Hypothalamus (tissue), 51 donors: Measurements from ENCODE around the gene CD109.
A peak's percentile ranks its signal among the peaks of the same experiment; 100 is the strongest.
"Not testable (repeated sequence)": the region's sequence is repeated elsewhere in the genome, so short reads cannot be mapped to it uniquely, and the experiment has no call there.

ENCODE experiments used
- DNase-seq, 51 donors: peaks; one replicate each; lab custom pipeline; 2025; lab: John Stamatoyannopoulos, UW

Gene CD109

GRCh38 chr6:73722318-73723060 lies 26.5 kb downstream of the CD109 start:
- DNase-seq: no peak

GRCh38 chr6:73723480-73723879 lies 27.5 kb downstream of the CD109 start:
- DNase-seq: not testable (repeated sequence)

- no peak for DNase-seq
Measured at GRCh38 chr6:73724389-73724788, 28.4 kb downstream of the CD109 start.

DNA sequence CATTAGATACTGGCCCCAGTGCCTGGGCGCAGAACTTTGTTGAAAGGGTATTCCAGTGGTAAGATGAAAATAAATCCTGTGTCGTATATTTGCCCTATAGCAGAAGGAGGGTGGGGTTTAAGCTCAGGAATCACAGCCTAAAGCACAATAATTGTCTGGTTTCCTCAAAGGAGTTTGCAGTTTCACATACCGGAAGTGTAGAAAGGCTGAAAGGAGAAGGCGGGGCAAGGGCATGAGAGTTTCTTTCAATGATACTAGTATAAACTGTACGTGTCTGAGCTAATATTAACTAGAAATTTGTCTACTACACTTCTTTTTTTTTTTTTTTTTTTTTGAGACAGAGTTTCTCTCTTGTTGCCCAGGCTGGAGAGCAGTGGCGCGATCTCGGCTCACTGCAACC lies 29.2 kb downstream of the CD109 start:
- not testable (repeated sequence) for DNase-seq

GRCh38 chr6:73727114-73727513 lies 31.1 kb downstream of the CD109 start:
- DNase-seq: no peak

DNA sequence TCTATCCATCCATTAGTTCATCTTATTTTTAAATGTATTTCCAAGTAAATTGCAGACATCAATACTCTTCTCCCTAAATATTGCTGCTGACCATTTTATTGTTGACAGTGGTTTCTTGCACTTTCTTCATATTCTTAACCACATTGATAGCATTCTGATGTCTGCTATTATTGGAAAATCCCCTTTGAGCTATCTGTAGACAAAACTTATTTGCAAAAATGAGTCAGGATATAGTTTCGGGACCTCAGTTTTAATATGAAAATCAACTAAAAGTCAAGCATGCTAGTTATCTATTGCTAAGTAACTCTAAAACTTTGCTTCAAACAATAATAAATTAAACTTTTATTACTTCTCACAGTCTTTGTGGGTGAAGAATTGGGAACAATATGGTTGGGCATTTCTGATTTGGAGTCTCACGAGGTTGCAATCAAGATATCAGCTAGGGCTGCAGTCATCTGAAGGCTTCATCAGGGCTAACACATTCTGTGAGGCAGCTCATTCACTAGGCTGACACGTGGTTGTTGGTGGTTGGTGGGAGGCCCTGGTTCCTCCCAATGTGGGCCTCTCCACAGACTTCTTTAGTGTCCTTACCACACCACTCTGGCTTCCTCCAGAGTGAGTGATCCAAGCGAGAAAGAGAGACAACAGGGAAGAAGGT lies 32.7 kb downstream of the CD109 start:
- no peak for DNase-seq

- no peak for DNase-seq
Measured at GRCh38 chr6:73731285-73731684, 35.3 kb downstream of the CD109 start.

- DNase-seq: peak in 38 of 51 donors; percentile 3 to 67 (median 28)
Measured at GRCh38 chr6:73732845-73733675, 37.1 kb downstream of the CD109 start.

DNA sequence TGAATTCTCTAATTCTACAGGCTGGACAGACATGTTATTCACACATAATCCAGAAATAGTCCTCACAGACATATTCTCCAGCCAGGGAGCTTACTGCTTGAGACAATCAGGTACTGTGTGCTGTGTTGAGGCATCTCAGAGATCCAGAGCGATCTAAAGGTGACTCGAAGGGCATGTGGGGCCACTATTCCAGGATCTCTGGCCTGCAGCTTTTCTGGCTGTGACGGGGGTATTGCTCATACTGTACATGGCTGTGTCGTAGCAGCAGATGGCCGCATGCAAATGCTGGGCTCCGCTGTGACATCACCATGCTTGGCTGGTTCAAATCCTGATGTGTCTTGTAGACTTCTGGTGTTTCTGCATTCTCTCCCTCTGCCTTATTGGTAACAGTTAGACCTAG lies 37.8 kb downstream of the CD109 start:
- DNase-seq: no peak

- DNase-seq: no peak
Measured at GRCh38 chr6:73734832-73735453, 38.9 kb downstream of the CD109 start.

- no peak for DNase-seq
Measured at GRCh38 chr6:73738367-73739028, 42.5 kb downstream of the CD109 start.

DNA sequence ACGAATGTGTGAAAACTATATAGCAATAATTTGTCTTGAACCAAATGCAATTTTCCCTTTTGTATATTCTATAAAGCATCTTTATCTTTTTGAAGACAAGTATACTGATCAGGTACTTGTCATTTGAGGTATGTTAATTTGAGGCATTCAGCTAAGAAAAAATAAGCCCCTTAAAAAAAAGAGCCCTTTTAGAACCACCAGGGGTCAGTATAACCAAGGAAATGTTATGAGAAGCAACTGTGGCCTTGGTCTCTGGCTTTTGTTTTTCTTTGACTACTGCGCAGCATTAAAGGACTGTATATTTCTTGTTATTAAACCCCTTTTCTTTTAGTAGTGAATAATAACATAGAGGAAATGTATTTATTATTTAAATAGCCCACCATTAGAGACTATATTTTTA lies 43.1 kb downstream of the CD109 start:
- DNase-seq: peak in 3 of 51 donors; percentile 1 to 65 (median 15)

DNA sequence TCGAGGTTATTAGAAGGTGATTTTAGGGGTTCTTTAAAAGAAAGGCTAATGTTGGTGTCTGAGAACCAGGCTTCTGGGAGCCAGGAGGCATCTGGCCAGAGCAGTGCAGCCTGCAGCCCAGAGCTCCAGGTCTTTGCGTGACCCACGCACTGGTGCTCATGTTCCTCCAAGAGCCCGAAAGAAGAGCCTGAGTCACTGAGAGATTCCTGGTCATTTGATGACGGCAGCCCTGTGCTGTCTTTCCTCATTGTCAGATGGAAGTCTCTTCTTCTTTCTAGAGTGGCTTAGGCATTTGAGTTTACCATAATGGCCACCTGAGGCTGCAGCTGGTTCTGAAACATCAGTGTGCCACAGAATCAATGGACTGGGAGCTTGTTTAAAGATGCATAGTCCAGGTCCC lies 46.4 kb downstream of the CD109 start:
- no peak for DNase-seq

DNA sequence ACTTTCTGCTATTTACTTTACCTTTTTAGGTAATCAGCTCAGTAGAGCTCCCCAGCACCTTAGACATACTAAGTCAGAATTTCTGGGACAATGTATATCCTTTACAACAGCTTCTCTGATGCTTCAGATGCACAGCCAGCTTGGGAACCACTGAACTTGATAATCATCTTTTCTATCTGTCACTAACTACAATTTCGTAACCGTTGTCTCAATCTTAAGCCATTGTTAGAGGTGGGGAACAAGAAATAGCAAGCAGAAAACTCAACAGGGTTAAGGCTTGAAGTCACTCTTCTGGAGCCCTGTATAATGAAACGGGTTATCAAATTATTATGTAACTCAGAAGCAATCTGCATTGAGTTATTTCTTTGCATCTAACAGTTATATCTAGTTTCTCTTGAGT lies 47.1 kb downstream of the CD109 start:
- no peak for DNase-seq

- no peak for DNase-seq
Measured at GRCh38 chr6:73743556-73743955, 47.6 kb downstream of the CD109 start.

DNA sequence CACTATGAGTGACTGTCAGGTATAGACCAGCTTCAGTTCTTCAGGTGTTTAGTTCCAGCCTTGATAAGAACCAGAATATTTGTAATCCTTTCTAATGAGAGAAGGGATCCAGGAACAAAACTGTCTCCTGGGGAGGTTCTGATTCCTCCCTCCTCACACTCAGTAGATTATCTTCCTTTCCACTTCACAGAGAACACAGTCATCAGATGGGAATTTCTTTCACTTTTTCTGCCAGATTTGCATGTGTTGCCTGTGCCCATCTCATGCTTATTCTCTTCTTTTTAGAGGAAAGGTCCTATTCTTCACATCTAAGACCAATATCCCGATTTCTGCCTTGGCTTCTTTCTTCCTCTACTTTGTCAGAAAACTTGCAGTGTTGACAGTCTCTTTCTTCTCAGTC lies 50.8 kb downstream of the CD109 start:
- DNase-seq: no peak

DNA sequence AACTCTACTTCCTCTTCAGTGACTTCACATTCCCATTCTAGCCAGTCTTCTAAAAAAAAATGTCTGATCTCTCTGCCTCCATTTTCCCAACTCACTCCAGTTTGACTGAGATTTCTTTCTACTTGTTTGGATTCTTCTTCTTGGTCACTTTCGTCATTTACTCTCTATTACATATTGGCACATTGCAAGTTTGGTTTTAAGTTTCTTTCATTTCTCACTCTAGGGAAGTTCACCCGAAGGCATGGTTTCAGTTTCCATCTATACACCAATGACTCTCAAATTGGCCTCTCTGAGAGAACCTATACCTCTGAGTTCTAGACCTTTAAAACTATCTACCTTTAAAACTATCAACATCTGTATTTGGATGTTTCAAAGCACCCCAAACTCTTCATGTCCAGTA lies 51.3 kb downstream of the CD109 start:
- DNase-seq: no peak

DNA sequence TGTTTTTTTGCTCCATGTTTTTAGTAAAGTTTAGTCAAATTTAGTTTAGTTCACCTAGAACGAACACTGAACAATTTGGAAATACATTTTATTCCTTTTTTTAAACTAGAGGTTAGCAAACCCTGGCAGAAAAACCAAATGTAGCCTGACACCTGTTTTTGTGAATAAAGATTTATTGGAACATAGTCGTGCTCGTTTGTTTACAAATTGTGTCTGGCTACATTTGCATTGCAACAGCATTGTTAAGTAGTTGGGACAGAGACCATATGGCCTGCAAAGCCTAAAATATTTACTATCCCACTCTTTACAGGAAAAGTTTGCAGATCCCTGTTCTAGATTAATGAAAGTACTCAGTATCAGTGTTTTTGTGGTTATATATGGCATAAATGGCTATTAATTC lies 56.9 kb downstream of the CD109 start:
- no peak for DNase-seq

- DNase-seq: no peak
Measured at GRCh38 chr6:73766040-73766439, 70.0 kb downstream of the CD109 start.

- DNase-seq: no peak
Measured at GRCh38 chr6:73768558-73768957, 72.6 kb downstream of the CD109 start.

DNA sequence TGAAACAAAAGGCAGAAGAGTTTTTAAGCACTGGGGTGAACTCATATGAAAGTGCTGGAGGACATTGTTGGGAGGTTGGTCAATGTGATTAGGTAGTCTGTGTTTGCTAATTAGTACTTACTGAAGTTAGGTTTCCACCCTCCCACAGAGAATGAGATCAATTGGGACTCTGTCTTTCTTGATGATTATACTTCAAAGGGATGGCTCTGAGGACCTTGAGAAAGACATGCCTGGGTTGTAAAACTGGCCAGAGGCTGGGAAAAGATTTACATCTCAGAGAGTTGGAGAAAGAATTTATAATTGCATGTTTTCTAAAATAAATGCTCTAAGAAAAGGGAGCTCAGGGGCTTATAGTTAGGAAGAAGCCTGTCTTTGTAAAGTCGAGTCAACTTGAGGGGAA lies 74.0 kb downstream of the CD109 start:
- DNase-seq: no peak
